ELR (cell line): ENCODE measurements around the gene SLC24A2.
"Not testable (repeated sequence)": the region's sequence is repeated elsewhere in the genome, so short reads cannot be mapped to it uniquely, and the experiment has no call there.

Experiments used
- DNase-seq: peaks from one replicate; pipeline ENCODE4 v3.0.0-alpha.2; 2015; ENCODE audit warnings: low read depth

SLC24A2 gene

DNA sequence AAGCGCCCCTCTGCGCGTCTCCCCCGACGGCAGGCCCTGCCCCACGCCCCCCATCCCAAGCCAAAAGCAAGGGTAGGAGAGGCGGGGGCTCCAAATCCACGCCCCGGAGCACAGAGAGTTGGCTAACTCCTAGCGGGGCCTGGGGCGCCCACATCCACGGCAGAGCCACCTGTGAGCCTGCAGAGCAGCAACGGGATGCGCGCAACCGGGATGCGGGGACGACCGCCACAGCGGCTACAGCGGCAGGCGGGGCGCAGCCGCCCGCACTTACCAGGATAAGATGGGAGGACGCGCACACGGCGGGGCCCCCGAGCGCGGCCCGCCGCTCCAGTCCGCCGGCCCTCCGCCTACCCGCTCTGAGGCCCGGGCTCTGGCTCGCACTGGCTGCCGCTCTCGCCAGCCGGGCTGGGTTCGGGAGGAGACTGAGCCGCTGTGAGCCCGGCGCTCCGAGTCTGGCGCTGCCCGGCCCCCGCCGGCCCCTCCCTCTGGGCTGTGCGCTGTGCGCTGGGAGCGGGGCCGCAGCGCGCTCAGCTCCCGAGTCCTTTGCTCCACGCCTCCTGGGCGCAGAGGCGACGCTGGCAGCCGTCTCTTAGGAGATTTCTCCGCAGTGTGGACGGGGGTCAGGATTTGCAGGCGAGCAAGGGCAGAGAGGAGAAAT is at the start of gene SLC24A2:
SLC24A2 (minus strand) TSS at position 424 of the 658 bp plus-strand sequence.
- DNase-seq = no peak

DNA sequence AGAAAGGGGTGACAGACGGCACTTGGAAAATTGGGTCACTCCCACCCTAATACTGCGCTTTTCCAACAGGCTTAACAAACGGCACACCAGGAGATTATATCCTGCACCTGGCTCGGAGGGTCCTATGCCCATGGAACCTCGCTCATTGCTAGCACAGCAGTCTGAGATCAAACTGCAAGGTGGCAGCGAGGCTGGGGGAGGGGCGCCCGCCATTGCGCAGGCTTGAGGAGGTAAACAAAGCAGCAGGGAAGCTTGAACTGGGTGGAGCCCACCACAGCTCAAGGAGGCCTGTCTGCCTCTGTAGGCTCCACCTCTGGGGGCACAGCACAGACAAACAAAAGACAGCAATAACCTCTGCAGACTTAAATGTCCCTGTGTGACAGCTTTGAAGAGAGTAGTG is 44.5 kb upstream of the SLC24A2 start:
- not testable (repeated sequence) for DNase-seq

DNA sequence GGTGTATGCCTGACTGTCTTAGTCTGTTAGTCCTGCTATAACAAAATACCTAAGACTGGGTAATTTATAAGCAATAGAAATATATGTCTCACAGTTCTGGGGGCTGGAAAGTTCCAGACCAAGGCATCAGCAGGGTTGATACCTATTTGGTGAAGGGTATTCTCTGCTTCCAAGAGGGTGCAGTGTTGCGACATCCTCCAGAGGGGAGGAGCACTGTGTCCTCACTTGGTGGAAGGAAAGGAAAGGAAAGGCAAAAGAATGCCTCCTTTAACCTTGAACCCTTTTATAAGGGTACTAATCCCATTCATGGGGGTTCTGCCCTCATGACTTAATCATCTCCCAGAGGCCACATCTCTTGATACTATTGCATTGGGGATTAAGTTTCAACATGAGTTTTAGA is 42.0 kb upstream of the SLC24A2 start:
- DNase-seq = no peak

GRCh38 chr9:19828576-19829109 is 39.8 kb upstream of the SLC24A2 start:
- no peak for DNase-seq

GRCh38 chr9:19816769-19817168 is 27.9 kb upstream of the SLC24A2 start:
- no peak for DNase-seq

- DNase-seq = no peak
These were observed 23.4 kb upstream of the SLC24A2 start for GRCh38 chr9:19812194-19812593.

GRCh38 chr9:19809422-19810269 is 20.8 kb upstream of the SLC24A2 start:
- no peak for DNase-seq

DNA sequence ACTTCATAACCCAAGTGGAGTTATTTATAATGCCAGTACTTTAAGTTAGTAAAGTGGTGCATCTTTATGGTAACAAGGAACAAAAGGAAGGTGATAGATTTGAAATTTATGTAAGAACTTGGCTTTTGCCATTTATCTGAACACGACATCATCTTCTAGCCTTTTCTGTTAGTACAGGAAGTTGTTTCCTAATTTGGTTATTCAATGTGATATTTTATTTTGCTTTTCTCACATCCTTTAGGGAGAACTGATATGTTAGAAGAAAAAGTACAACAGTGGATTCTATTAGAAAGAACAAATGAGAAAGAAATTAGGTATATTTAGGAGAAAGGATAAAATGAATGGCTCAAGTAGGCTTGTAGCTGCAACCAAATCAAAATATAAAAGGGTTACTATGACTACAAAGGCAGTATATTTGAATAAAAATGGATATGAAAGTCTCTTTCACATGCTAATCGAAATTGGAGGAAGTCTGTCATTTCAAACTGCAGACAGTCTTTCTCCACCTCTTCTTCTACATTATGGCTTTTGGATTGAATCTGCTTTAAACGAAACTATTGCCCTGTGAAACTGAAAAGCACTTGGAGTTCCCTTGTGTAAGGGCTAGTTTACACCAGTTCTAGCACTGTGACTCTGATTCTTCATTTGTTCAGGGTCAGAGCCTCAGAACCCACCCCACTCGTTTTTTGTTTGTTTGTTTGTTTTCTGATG is 18.5 kb upstream of the SLC24A2 start:
- DNase-seq = no peak

GRCh38 chr9:19804431-19804830 is 15.6 kb upstream of the SLC24A2 start:
- DNase-seq = no peak

- no peak for DNase-seq
These were observed 12.0 kb upstream of the SLC24A2 start for GRCh38 chr9:19800884-19801283.

DNA sequence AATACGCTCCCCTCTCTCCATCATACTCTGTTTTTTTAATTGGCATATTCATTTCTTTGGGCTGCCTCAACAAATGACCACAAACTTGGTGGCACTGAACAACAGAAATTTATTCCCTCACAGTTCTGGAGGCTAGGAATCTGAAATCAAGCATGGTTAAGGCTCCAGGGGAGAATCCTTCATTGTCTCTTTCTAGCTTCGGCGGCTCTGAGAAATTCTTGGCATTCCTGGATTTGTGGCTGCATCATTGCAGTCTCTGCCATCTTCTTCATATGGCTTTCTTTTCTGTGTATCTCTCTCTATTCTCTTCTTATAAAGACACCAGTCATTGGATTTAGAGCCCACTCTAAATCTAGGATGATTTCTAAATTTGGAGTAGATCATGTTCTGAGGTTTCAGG is 10.9 kb upstream of the SLC24A2 start:
- DNase-seq = no peak

DNA sequence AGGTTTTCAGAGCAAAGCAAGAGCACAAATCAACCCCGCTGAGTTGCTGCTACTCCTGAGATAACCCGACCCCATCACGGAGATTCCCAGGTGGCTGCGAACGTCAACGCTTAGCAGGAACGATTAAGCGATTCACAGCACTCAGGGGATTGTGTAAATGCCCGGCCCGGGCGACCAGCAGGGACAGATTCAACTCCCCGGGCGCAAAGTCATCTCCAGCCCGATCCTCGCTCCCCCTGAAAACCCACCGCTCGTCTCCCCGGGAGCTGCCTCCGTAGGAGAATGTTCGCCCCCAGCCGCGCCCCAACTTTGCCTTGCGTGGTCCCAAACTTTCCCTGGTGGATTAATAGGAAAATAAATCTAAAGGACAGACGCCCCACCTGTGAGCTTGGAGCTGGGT is 685 bp downstream of the SLC24A2 start:
- no peak for DNase-seq

DNA sequence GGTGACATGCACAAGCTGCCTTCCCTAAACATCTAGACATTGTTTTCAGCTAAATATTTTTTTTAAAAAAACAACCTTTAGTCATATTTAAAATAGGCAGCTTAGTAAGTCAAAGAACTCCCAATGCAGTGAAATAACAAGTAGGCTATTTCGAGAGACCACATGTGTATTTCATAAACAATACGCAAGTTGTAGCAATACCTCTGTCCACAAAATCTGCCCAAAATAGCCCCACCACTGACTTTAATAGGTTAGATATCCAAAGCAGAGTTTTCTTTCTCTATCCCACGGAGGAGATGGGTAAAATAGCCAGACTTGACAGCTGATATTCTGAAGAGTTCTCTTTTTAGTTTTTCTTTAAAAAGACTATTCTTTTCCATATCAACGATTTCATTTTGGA is 1.2 kb downstream of the SLC24A2 start:
- no peak for DNase-seq

DNA sequence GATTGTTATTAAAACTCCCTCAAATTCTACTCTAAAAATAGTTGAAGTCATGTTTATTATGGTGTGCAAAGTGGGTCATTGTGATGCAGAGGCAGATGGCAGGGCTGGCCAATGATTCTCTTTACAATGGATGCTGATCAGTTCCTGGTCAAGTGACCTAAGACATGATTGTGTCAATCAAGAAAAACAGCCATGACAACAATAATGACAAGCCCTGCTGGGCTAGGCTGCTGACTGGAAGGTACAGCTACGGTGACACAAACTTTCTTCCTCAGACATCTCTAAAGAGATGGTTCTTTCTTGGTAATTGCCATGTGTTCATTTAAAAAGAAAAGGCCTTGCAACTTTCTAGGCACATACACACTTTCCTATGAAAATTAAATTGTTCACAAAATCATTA is 3.6 kb downstream of the SLC24A2 start:
- DNase-seq = no peak

GRCh38 chr9:19784136-19784535 is 4.7 kb downstream of the SLC24A2 start:
- no peak for DNase-seq

- no peak for DNase-seq
These were observed 5.3 kb downstream of the SLC24A2 start for GRCh38 chr9:19783500-19783899.

DNA sequence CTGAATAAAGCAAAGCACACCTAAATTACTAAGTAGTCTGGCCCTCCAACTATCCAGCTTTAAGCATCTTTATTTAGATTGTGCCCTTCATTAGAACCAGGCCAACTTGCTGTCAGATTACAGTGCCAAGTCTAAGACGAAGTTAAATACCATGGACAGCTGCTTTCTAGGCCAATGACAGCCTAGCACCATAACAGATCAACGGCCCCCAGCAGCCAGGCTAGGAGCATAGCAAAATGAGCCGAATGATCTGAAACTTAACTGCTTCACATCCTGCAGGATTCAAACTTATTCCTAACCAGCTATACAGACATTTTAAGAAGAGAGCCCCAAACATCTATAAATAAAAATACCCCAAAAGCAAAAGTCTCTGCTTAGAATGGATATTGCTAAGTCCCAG is 6.8 kb downstream of the SLC24A2 start:
- DNase-seq = peak; percentile 7

GRCh38 chr9:19781240-19781639 is 7.6 kb downstream of the SLC24A2 start:
- no peak for DNase-seq

DNA sequence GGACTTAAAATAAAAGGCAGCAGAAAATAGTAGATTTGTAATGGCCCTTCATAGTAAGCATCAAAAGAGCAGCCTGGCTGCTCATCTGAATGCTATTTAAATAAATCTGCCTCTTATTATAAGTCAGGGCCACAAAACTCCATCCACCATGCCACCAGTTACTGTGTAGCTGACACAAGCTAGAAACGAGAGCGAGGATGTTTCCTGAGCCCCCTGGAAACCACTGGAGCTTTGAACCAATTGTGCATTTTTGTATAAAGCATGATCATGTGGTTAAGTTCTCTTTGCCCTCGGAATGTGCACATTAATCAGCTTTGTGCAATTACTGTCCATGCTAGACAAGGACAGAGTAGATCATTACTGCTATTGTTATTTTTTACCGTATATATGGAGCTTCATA is 17.4 kb downstream of the SLC24A2 start:
- DNase-seq = no peak

DNA sequence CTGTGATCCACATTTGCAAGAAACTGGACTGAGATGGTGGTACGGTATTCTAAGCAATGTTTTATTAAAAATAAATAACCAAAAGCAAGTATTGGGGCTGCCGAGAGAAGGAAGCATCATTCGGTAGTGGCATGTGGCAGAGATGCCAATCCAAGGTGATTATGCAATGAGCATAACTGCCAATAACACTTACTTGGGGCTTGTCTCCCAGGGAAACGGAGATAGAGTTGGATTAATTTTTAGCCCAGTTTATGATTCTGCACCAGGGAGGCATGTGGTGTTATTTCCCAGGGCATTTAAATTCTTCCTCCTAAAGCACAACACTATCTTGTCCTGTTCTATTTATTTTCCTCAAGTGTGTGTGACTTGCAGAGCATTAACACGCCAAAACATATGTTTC is 17.9 kb downstream of the SLC24A2 start:
- no peak for DNase-seq

- peak; percentile 10 for DNase-seq
These were observed 19.6 kb downstream of the SLC24A2 start for GRCh38 chr9:19769213-19769612.

- DNase-seq = no peak
These were observed 20.0 kb downstream of the SLC24A2 start for GRCh38 chr9:19768798-19769197.

GRCh38 chr9:19759066-19759465 is 29.8 kb downstream of the SLC24A2 start:
- no peak for DNase-seq
